HG02970 (cell line): ENCODE results near the gene RS1.

ENCODE experiments used
- ATAC-seq: cut with Tn5 transposase; IDR thresholded peaks from one replicate; pipeline ENCODE4 v1.9.1; 2021; ENCODE audit warnings: mild to moderate bottlenecking, moderate library complexity, moderate number of reproducible peaks; ENCODE audit not compliant: unreplicated experiment, low FRiP score

RS1 gene

GRCh38 chrX:18613930-18614639 is 57.8 kb downstream of the RS1 start:
- ATAC-seq = no peak

GRCh38 chrX:18607966-18608365 is 63.9 kb downstream of the RS1 start:
- no peak for ATAC-seq

- no peak for ATAC-seq
Observed at GRCh38 chrX:18598413-18598812, 73.5 kb downstream of the RS1 start.

- ATAC-seq = no peak
Observed at GRCh38 chrX:18596096-18596495, 75.8 kb downstream of the RS1 start.

GRCh38 chrX:18594079-18594478 is 77.8 kb downstream of the RS1 start:
- no peak for ATAC-seq

- no peak for ATAC-seq
Observed at GRCh38 chrX:18591834-18592233, 80.1 kb downstream of the RS1 start.
